HCT116 (cell line): ENCODE measurements around the gene PGBD1. TPM values are rescaled to one million over a fixed set of nuclear protein-coding genes. Genes with fewer than 3 reads are reported as not detected.
A peak's percentile ranks its signal among the peaks of the same experiment; 100 is the strongest.

Experiments
- ATAC-seq: fragments of 200-7000 bp; cut with Tn5 transposase; 2 replicates; pipeline ENCODE4 v1.9.1; 2020; ENCODE audit warnings: mild to moderate bottlenecking, moderate library complexity
- BruUV-seq: library from RNA; stranded (reverse); fragments of 400-500 nt; replicated peaks from 2 replicates; lab custom pipeline; 2021; lab: Mats Ljungman, UMichigan
- CTCF ChIA-PET: fragments of 300-600 bp; sonication (Branson Sonifier 250); formaldehyde crosslinking; loops from one replicate; lab custom pipeline; 2021; ENCODE audit warnings: antibody characterized with exemption; lab: Charles Lee
- POLR2A ChIA-PET: fragments of 300-600, 350-600 bp; sonication (Branson Sonifier 250); formaldehyde crosslinking; loops from one replicate; lab custom pipeline; 2021; ENCODE audit warnings: antibody characterized with exemption; lab: Charles Lee
- RAD21 ChIA-PET, 2 experiments: fragments of 300-600 bp; sonication (Branson Sonifier 250); formaldehyde crosslinking; loops; one replicate each; lab custom pipeline; 2023; ENCODE audit warnings: low total read pairs in 2 of 2; ENCODE audit not compliant: uncharacterized antibody in 2 of 2, unreplicated experiment in 2 of 2, low non-redundant PET in 1 of 2; lab: Charles Lee
- DNase-seq: peaks from one replicate; pipeline ENCODE4 v3.0.0-alpha.2; 2010; ENCODE audit warnings: low read depth, low spot score
- H2AFZ ChIP-seq: fragments of 200-600 bp; shearing (Covaris generic), sonication (generic); 2 replicates; pipeline ENCODE4 v1.6.1; 2017; ENCODE audit warnings: low read depth, mixed run types, mixed read lengths, antibody characterized with exemption, low read length; ENCODE audit not compliant: poor library complexity, severe bottlenecking
- H3K27ac ChIP-seq: 2 replicates; pipeline ENCODE4 v1.5.1; 2012; ENCODE audit warnings: low read depth, low read length
- H3K27me3 ChIP-seq: fragments of 200-600 bp; sonication (generic); 2 replicates; pipeline ENCODE4 v1.6.1; 2016; ENCODE audit warnings: mixed run types, low read length, mixed read lengths; ENCODE audit not compliant: insufficient read depth
- H3K36me3 ChIP-seq, 2 experiments: fragments of 200-500 bp in 1 of 2; fragments of 200-600 bp in 1 of 2; sonication (Bioruptor generic) in 1 of 2; sonication (generic) in 1 of 2; 2 replicates each; pipeline versions ENCODE4 v1.5.1 to v1.6.1; 2014 to 2016; ENCODE audit warnings: low read length in 2 of 2, inconsistent platforms in 1 of 2, mixed read lengths in 1 of 2, mixed run types in 1 of 2; ENCODE audit not compliant: insufficient read depth in 2 of 2, control insufficient read depth in 1 of 2
- H3K4me1 ChIP-seq, 2 experiments: fragments of 200-600 bp in 1 of 2; sonication (generic) in 1 of 2; 2 replicates each; pipeline versions ENCODE4 v1.5.1 to v1.6.1; 2012 to 2017; ENCODE audit warnings: low read length in 2 of 2, inconsistent platforms in 1 of 2, mild to moderate bottlenecking in 1 of 2, mixed read lengths in 1 of 2, mixed run types in 1 of 2, moderate library complexity in 1 of 2; ENCODE audit not compliant: insufficient read depth in 2 of 2, control insufficient read depth in 1 of 2
- H3K4me2 ChIP-seq: fragments of 200-600 bp; sonication (generic); 2 replicates; pipeline ENCODE4 v1.6.1; 2017; ENCODE audit warnings: mixed run types, low read length, mixed read lengths
- H3K4me3 ChIP-seq, 2 experiments: fragments of 200-600 bp in 1 of 2; sonication (generic) in 1 of 2; replicated peaks in 1 of 2; 2 replicates each; pipeline ENCODE4 v1.5.1; 2011 to 2016; ENCODE audit warnings: low read length in 2 of 2, control low read depth in 1 of 2, low read depth in 1 of 2, mild to moderate bottlenecking in 1 of 2, mixed read lengths in 1 of 2, mixed run types in 1 of 2
- H3K79me2 ChIP-seq: fragments of 200-600 bp; sonication (generic); 2 replicates; pipeline ENCODE4 v1.6.1; 2017; ENCODE audit warnings: mild to moderate bottlenecking, mixed run types, low read length, moderate library complexity, mixed read lengths; ENCODE audit not compliant: insufficient read depth
- H3K9ac ChIP-seq: fragments of 200-600 bp; sonication (generic); 2 replicates; pipeline ENCODE4 v1.6.1; 2016; ENCODE audit warnings: low read length, mixed read lengths
- H3K9me2 ChIP-seq: fragments of 200-600 bp; sonication (generic), shearing (Covaris generic); 2 replicates; pipeline ENCODE4 v1.6.1; 2017; ENCODE audit warnings: mixed run types, mild to moderate bottlenecking, moderate library complexity; ENCODE audit not compliant: insufficient read depth
- H3K9me3 ChIP-seq, 2 experiments: fragments of 200-500 bp in 1 of 2; fragments of 200-600 bp in 1 of 2; sonication (Bioruptor generic) in 1 of 2; sonication (generic) in 1 of 2; 2 replicates each; pipeline ENCODE4 v1.6.1; 2014 to 2017; ENCODE audit warnings: low read length in 2 of 2, mixed read lengths in 2 of 2, inconsistent platforms in 1 of 2, low read depth in 1 of 2, mild to moderate bottlenecking in 1 of 2, mixed run types in 1 of 2, moderate library complexity in 1 of 2; ENCODE audit not compliant: control insufficient read depth in 1 of 2, insufficient read depth in 1 of 2
- H4K20me1 ChIP-seq: fragments of 200-600 bp; sonication (generic), shearing (Covaris generic); 2 replicates; pipeline ENCODE4 v1.6.1; 2017; ENCODE audit warnings: mixed run types, mild to moderate bottlenecking, moderate library complexity; ENCODE audit not compliant: insufficient read depth
- CEBPB ChIP-seq: IDR thresholded peaks from 2 replicates; pipeline ENCODE4 v1.6.1; 2012; ENCODE audit warnings: low read depth
- ELF1 ChIP-seq: IDR thresholded peaks from 2 replicates; pipeline ENCODE4 v1.6.1; 2012; ENCODE audit warnings: low read depth, borderline replicate concordance
- EZH2 ChIP-seq: fragments of 200-600 bp; sonication (generic); IDR thresholded peaks from 2 replicates; pipeline ENCODE4 v1.6.1; 2017; ENCODE audit warnings: antibody characterized with exemption, mixed run types
- EZH2phosphoT487 ChIP-seq: fragments of 200-600 bp; IDR thresholded peaks from 2 replicates; pipeline ENCODE4 v1.6.1; 2018; ENCODE audit warnings: antibody characterized with exemption, borderline replicate concordance
- FOSL1 ChIP-seq: IDR thresholded peaks from 2 replicates; pipeline ENCODE4 v1.6.1; 2012; ENCODE audit warnings: low read depth
- JUND ChIP-seq: IDR thresholded peaks from 2 replicates; pipeline ENCODE4 v1.6.1; 2012
- POLR2A ChIP-seq: IDR thresholded peaks from 2 replicates; pipeline ENCODE4 v1.7.0; 2011; ENCODE audit warnings: borderline replicate concordance; ENCODE audit not compliant: insufficient read depth, insufficient read length; ENCODE audit errors: extremely low read depth
- POLR2AphosphoS5 ChIP-seq: IDR thresholded peaks from 2 replicates; pipeline ENCODE4 v1.6.1; 2011; ENCODE audit warnings: mild to moderate bottlenecking, low read depth, low read length, moderate library complexity
- RAD21 ChIP-seq: IDR thresholded peaks from 2 replicates; pipeline ENCODE4 v1.6.1; 2012; ENCODE audit warnings: low read depth, mild to moderate bottlenecking
- REST ChIP-seq: IDR thresholded peaks from 2 replicates; pipeline ENCODE4 v1.6.1; 2012; ENCODE audit warnings: low read depth
- SIN3A ChIP-seq: IDR thresholded peaks from 2 replicates; pipeline ENCODE4 v1.6.1; 2012; ENCODE audit warnings: low read depth
- SRF ChIP-seq: IDR thresholded peaks from 2 replicates; pipeline ENCODE4 v1.6.1; 2012; ENCODE audit warnings: low read depth
- TCF7L2 ChIP-seq: IDR thresholded peaks from 2 replicates; pipeline ENCODE4 v1.7.0; 2011; ENCODE audit warnings: borderline replicate concordance, inconsistent platforms; ENCODE audit not compliant: insufficient read depth, insufficient read length; ENCODE audit errors: extremely low read depth
- YY1 ChIP-seq: IDR thresholded peaks from 2 replicates; pipeline ENCODE4 v1.6.1; 2011; ENCODE audit warnings: low read length, low read depth, moderate library complexity, mild to moderate bottlenecking; ENCODE audit not compliant: insufficient replicate concordance; ENCODE audit errors: extremely low read depth
- intact Hi-C: fragments of 100-400 bp; cut with micrococcal nuclease; formaldehyde crosslinking; loops from 2 replicates; pipeline ENCODE4 v1.10.0; 2022
- total RNA-seq: library from RNA; stranded (reverse); gene quantifications from one replicate; pipeline ENCODE4 v1.2.1, GENCODE V29; 2021; ENCODE audit not compliant: unreplicated experiment
- TF ChIP-seq, protein P1 (sequence below): IDR thresholded peaks from 2 replicates; pipeline ENCODE4 v1.6.1; 2012
- TF ChIP-seq, protein P2 (sequence below): IDR thresholded peaks from 2 replicates; pipeline ENCODE4 v1.6.1; 2011; ENCODE audit warnings: mild to moderate bottlenecking, low read length, moderate library complexity; ENCODE audit not compliant: insufficient replicate concordance; ENCODE audit errors: extremely low read depth
- TF ChIP-seq, protein P3 (sequence below), 3 experiments: fragments of 200-600 bp in 1 of 3; sonication (generic) in 1 of 3; IDR thresholded peaks in 2 of 3; conservative IDR thresholded peaks in 1 of 3; 2 replicates each; pipeline ENCODE4 v1.5.1; 2012 to 2017; ENCODE audit warnings: low read depth in 2 of 3, low read length in 2 of 3, antibody characterized with exemption in 1 of 3, borderline replicate concordance in 1 of 3, control low read depth in 1 of 3, mild to moderate bottlenecking in 1 of 3, mixed read lengths in 1 of 3, mixed run types in 1 of 3, moderate library complexity in 1 of 3; ENCODE audit not compliant: insufficient read depth in 1 of 3

Gene PGBD1
- total RNA-seq, 1 experiment from 2014 or later = 3.6 TPM

DNA sequence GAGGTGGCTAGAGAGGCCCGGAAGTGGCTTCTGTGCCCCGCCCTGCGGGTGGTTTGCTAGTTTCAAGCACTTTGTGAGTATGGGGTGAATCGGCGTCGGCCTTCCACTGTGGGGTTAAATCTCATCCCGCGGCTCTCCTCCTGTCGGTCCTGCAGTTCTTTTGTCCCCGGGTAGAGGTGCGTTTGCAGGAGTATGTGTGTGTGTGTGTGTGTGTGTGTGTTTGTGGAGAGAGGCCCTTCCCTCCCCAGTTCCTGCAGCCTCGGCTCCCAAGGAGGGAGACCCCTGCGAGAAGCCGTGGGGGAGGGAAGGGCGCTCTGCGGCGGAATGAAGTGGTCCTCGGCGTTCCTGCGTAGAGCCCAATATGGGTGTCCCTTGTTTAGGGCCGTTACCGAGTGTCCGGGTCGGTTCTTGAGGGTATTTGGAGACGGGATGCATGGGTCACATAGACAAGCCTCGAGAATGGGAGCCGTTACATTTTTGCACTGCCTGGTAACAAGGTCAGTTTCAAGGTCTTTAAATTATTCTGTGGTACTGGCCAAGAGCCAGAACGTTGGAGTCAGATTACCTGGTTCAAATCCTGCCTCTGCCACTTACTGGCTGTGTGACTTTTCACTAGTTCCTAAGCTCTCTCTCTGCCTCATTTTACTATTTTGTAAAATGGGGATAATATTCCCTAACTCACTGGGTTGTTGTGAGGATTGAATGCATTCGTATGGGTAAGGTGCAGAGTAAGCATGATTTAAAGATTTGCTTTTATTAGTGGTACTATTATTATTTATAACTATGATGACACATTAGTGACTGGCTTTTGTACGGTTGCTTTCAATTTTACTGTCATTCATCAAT, 68.7 kb downstream of the PGBD1 start, which contains the start of gene ZKSCAN3:
ZKSCAN3 (plus strand) TSS at position 56 of the 846 bp plus-strand sequence. CDS start 9,640 bp downstream, outside the sequence.
- intact Hi-C loops = loop anchor here (5.0 to 10.0 kb wide), 3 partner anchors 123 to 445 kb away; partner anchors contain the start of gene ZSCAN9
- H3K27me3 ChIP-seq = no peaks in the 10 kb centered on the region
- RAD21 ChIA-PET = interaction anchor here in 1 of 2 experiments (0.9 kb wide), 1 partner anchor 209 kb away, joined by 3 read pairs; the partner anchor contains the start of gene ZKSCAN8
- BruUV-seq = TSS peak; percentile 86
- peak within 1 kb of the TSS; percentile 82 for H3K27ac ChIP-seq
- POLR2A ChIA-PET = interaction anchor here (0.7 to 2.7 kb wide), 6 partner anchors 14 to 663 kb away, joined by 3 to 14 read pairs (median 4); partner anchors contain the start of genes ZKSCAN8, ZSCAN26 and ZSCAN31
- H4K20me1 ChIP-seq = no peaks in the 10 kb centered on the region
- peaks cover 31 to 48% of the 10 kb centered on the region in 2 experiments for H3K4me1 ChIP-seq
- DNase-seq (peak; percentile 80), ATAC-seq (peak; percentile 88)
- peaks cover 53% of the 10 kb centered on the region for H3K79me2 ChIP-seq
- CTCF ChIA-PET = no interaction called here
- H3K9me3 ChIP-seq = no peaks in the 10 kb centered on the region
- no peaks in the 10 kb centered on the region for H3K9me2 ChIP-seq
- H3K36me3 ChIP-seq = 0 out of 4 replicates have a peak, but pooled peaks cover 0 to 4% of the 10 kb centered on the region in 2 experiments
- H2AFZ ChIP-seq = peak within 1 kb of the TSS; percentile 97
- H3K4me2 ChIP-seq = peak within 1 kb of the TSS; percentile 94
- H3K9ac ChIP-seq = peak within 1 kb of the TSS; percentile 79
- H3K4me3 ChIP-seq = peak within 1 kb of the TSS; percentile 86 to 89
- TF ChIP-seq EZH2 (no peak), SRF (peak; percentile 15; the same call in 1 of the 2 replicates), TCF7L2 (peak; percentile 43), ELF1 (peak; percentile 85; the same call in 1 of the 2 replicates), FOSL1 (no peak), EZH2phosphoT487 (no peak), RAD21 (0 out of 2 replicates have a peak, but pooled peaks have one; percentile 10), REST (no peak), POLR2A (peak; percentile 81), YY1 (no peak), SIN3A (peak; percentile 56; the same call in 1 of the 2 replicates), CEBPB (0 out of 2 replicates have a peak, but pooled peaks have one; percentile 12), POLR2AphosphoS5 (peak; percentile 88), JUND (peak; percentile 39)
- TF ChIP-seq, protein P1, sequence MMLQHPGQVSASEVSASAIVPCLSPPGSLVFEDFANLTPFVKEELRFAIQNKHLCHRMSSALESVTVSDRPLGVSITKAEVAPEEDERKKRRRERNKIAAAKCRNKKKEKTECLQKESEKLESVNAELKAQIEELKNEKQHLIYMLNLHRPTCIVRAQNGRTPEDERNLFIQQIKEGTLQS = no peak
- TF ChIP-seq, protein P2, sequence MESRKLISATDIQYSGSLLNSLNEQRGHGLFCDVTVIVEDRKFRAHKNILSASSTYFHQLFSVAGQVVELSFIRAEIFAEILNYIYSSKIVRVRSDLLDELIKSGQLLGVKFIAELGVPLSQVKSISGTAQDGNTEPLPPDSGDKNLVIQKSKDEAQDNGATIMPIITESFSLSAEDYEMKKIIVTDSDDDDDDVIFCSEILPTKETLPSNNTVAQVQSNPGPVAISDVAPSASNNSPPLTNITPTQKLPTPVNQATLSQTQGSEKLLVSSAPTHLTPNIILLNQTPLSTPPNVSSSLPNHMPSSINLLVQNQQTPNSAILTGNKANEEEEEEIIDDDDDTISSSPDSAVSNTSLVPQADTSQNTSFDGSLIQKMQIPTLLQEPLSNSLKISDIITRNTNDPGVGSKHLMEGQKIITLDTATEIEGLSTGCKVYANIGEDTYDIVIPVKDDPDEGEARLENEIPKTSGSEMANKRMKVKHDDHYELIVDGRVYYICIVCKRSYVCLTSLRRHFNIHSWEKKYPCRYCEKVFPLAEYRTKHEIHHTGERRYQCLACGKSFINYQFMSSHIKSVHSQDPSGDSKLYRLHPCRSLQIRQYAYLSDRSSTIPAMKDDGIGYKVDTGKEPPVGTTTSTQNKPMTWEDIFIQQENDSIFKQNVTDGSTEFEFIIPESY = peak; percentile 36
- TF ChIP-seq, protein P3, sequence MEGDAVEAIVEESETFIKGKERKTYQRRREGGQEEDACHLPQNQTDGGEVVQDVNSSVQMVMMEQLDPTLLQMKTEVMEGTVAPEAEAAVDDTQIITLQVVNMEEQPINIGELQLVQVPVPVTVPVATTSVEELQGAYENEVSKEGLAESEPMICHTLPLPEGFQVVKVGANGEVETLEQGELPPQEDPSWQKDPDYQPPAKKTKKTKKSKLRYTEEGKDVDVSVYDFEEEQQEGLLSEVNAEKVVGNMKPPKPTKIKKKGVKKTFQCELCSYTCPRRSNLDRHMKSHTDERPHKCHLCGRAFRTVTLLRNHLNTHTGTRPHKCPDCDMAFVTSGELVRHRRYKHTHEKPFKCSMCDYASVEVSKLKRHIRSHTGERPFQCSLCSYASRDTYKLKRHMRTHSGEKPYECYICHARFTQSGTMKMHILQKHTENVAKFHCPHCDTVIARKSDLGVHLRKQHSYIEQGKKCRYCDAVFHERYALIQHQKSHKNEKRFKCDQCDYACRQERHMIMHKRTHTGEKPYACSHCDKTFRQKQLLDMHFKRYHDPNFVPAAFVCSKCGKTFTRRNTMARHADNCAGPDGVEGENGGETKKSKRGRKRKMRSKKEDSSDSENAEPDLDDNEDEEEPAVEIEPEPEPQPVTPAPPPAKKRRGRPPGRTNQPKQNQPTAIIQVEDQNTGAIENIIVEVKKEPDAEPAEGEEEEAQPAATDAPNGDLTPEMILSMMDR (IDR thresholded peaks at IDR 0.05 in 2 of 3, conservative IDR thresholded peaks at IDR 0.05 in 1 of 3; ENCODE audit: borderline replicate concordance in 1 of 3, insufficient read depth in 1 of 3, low read depth in 2 of 3, low read length in 2 of 3) = no peak
